Measurements from ENCODE around the gene PIK3CB. TPM values are rescaled to one million over a fixed set of nuclear protein-coding genes. Genes with fewer than 3 reads are reported as not detected.

PIK3CB gene
- total and polyA plus RNA-seq, 2 of the 8 experiments (the other 6 are each of a cell fraction or from before 2014, with no cell fraction given): 8.3 to 35.2 TPM

GRCh38 chr3:138829097-138829496, 5.6 kb downstream of the PIK3CB start:
- ChIA-PET CTCF (ENCODE audit: partially characterized antibody) (no interaction called here), POLR2A (ENCODE audit: partially characterized antibody) (no interaction called here)
- peaks cover 0 to 6% (median 0%) of the 10 kb centered on the region in 4 experiments; a peak in 1 of 8 replicates for H3K36me3 ChIP-seq (ENCODE audit: control insufficient read depth in 2 of 4, insufficient read depth in 4 of 4, low read length in 3 of 4)
- H2AK5ac ChIP-seq (ENCODE audit: low read depth, low read length): no peak overlapping the region
- H3K9ac ChIP-seq (replicated peaks in 1 of 4; ENCODE audit: extremely low read depth in 1 of 4, low read depth in 3 of 4, low read length in 3 of 4): no peak overlapping the region
- H3K9me3 ChIP-seq (ENCODE audit: insufficient read depth in 2 of 2, low read depth in 1 of 2, low read length in 1 of 2): no peaks in the 10 kb centered on the region
- H3K23me2 ChIP-seq (ENCODE audit: low read depth, low read length): peaks cover 7% of the 10 kb centered on the region
- no peak overlapping the region for H4K91ac ChIP-seq (replicated peaks; ENCODE audit: insufficient read length, low read length)
- H3K79me2 ChIP-seq (ENCODE audit: control insufficient read depth in 1 of 2, insufficient read depth in 2 of 2, low read length in 2 of 2): peaks cover 6 to 83% of the 10 kb centered on the region in 2 experiments; a peak in 3 of 4 replicates
- no peak overlapping the region for H2BK20ac ChIP-seq (ENCODE audit: low read length)
- DNase-seq (ENCODE audit: low read depth in 1 of 2, low spot score in 2 of 2) (no peak), FAIRE-seq (no peak)
- H2BK5ac ChIP-seq (ENCODE audit: low read depth, low read length): no peak overlapping the region
- H3K4me1 ChIP-seq (replicated peaks in 1 of 4; ENCODE audit: control insufficient read depth in 3 of 4, insufficient read depth in 4 of 4, low read length in 3 of 4): peaks cover 2 to 12% (median 5%) of the 10 kb centered on the region in 4 experiments; a peak in 5 of 7 replicates
- no peak overlapping the region for H3K4me2 ChIP-seq (ENCODE audit: insufficient read depth in 1 of 2, low read depth in 2 of 2, low read length in 2 of 2)
- H3K14ac ChIP-seq (ENCODE audit: insufficient read length): no peak overlapping the region
- no peak overlapping the region for H3K4me3 ChIP-seq (ENCODE audit: extremely low read depth in 1 of 4, insufficient read depth in 2 of 4, low read depth in 3 of 4, low read length in 4 of 4)
- H4K8ac ChIP-seq (ENCODE audit: extremely low read depth, insufficient read depth, low read length): no peak overlapping the region
- H3K27ac ChIP-seq (ENCODE audit: low read depth, low read length): no peak overlapping the region
- peaks cover 11% of the 10 kb centered on the region for H3K79me1 ChIP-seq (ENCODE audit: low read depth, low read length)
- H3K56ac ChIP-seq (replicated peaks; ENCODE audit: insufficient read length, low read depth, low read length): no peak overlapping the region
- no peak overlapping the region for H4K5ac ChIP-seq (ENCODE audit: insufficient read length, low read depth, low read length)
- peaks cover 0 to 4% of the 10 kb centered on the region in 2 experiments for H4K20me1 ChIP-seq (replicated peaks in 1 of 2; ENCODE audit: control insufficient read depth in 1 of 2, insufficient read depth in 2 of 2, low read length in 2 of 2)
- no peak overlapping the region for H3K23ac ChIP-seq (ENCODE audit: insufficient read length)
- no peak overlapping the region for H3K4ac ChIP-seq (replicated peaks; ENCODE audit: insufficient read length, low read depth, low read length)
- H2AFZ ChIP-seq (ENCODE audit: low read length): no peak overlapping the region
- no peak overlapping the region for H3K18ac ChIP-seq (ENCODE audit: extremely low read depth, low read length)
- no peak overlapping the region for H2BK12ac ChIP-seq (ENCODE audit: low read depth, low read length)
- H3K27me3 ChIP-seq (replicated peaks in 1 of 4; ENCODE audit: control insufficient read depth in 3 of 4, extremely low read depth in 1 of 4, insufficient read depth in 3 of 4, low read length in 3 of 4): no peaks in the 10 kb centered on the region
- H2BK15ac ChIP-seq (ENCODE audit: low read length): no peak overlapping the region
- no peak overlapping the region for H2BK120ac ChIP-seq (replicated peaks; ENCODE audit: low read depth, low read length)
- WGBS, 2 experiments (ENCODE audit: extremely low coverage in 1 of 2, insufficient coverage in 1 of 2, insufficient read length in 1 of 2, insufficient replicate concordance in 2 of 2, low coverage in 1 of 2, low lambda C conversion rate in 2 of 2, missing lambda C conversion rate in 1 of 2): 88% methylated on average over 3 of the region's 3 CpGs; no CpG with 5 or more reads in 1 of the 2 experiments
- TF ChIP-seq HDAC2 (IDR thresholded peaks at IDR 0.05; ENCODE audit: borderline replicate concordance in 1 of 2, low read depth in 2 of 2, low read length in 2 of 2) (no peak), MAFK (IDR thresholded peaks at IDR 0.05; ENCODE audit: low read depth, low read length) (no peak), SAP30 (IDR thresholded peaks at IDR 0.05; ENCODE audit: insufficient read depth, insufficient replicate concordance, low read length) (no peak), SIRT6 (IDR thresholded peaks at IDR 0.05; ENCODE audit: low read length) (no peak), NRF1 (IDR thresholded peaks at IDR 0.05; ENCODE audit: low read depth, low read length) (no peak), TEAD4 (IDR thresholded peaks at IDR 0.05; ENCODE audit: low read depth, low read length) (no peak), BACH1 (IDR thresholded peaks at IDR 0.05; ENCODE audit: low read length) (no peak), KDM4A (IDR thresholded peaks at IDR 0.05; ENCODE audit: low read depth, low read length, severe bottlenecking) (no peak), SUZ12 (IDR thresholded peaks at IDR 0.05; ENCODE audit: low read length) (no peak), POLR2AphosphoS5 (IDR thresholded peaks at IDR 0.05; ENCODE audit: low read depth, low read length) (no peak), RAD21 (IDR thresholded peaks at IDR 0.05 in 1 of 2, conservative IDR thresholded peaks at IDR 0.05 in 1 of 2; ENCODE audit: low read depth in 2 of 2, low read length in 2 of 2) (no peak), RFX5 (IDR thresholded peaks at IDR 0.05; ENCODE audit: borderline replicate concordance, low read depth, low read length) (no peak), HDAC6 (IDR thresholded peaks at IDR 0.05; ENCODE audit: low read depth, low read length) (no peak)
- TF ChIP-seq, protein P1, sequence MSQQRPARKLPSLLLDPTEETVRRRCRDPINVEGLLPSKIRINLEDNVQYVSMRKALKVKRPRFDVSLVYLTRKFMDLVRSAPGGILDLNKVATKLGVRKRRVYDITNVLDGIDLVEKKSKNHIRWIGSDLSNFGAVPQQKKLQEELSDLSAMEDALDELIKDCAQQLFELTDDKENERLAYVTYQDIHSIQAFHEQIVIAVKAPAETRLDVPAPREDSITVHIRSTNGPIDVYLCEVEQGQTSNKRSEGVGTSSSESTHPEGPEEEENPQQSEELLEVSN (IDR thresholded peaks at IDR 0.05): no peak
